Right lobe of liver (tissue), 6 donors: ENCODE results near the gene TOMM6. TPM values are rescaled to one million over a fixed set of nuclear protein-coding genes. Genes with fewer than 3 reads are reported as not detected.

Source experiments
- ATAC-seq, 4 donors: fragments of 200-7000 bp; cut with Tn5 transposase; one replicate each; pipeline ENCODE4 v1.9.1; 2020; ENCODE audit warnings: mild to moderate bottlenecking in 4 of 4, moderate library complexity in 4 of 4
- DNase-seq, 3 donors: peaks; one replicate each; pipeline ENCODE4 v3.0.0-alpha.2; 2020
- H3K27ac ChIP-seq, 3 donors: fragments of 200-600 bp; one replicate each; pipeline ENCODE4 v1.8.0; 2022
- H3K27me3 ChIP-seq, 2 donors: fragments of 200-600 bp; one replicate each; pipeline ENCODE4 v1.8.0; 2022
- H3K36me3 ChIP-seq, 4 donors: fragments of 200-600 bp; sonication (generic) in 1 of 4; one replicate each; pipeline versions ENCODE4 v1.5.1 to v1.8.0; 2017 to 2022; ENCODE audit warnings: control low read depth in 1 of 4
- H3K4me1 ChIP-seq, 4 donors: fragments of 200-600 bp; sonication (generic) in 1 of 4; one replicate each; pipeline versions ENCODE4 v1.5.1 to v1.8.0; 2017 to 2022; ENCODE audit warnings: control low read depth in 1 of 4
- H3K4me3 ChIP-seq, 3 donors: fragments of 200-600 bp; one replicate each; pipeline ENCODE4 v1.8.0; 2022
- H3K9me3 ChIP-seq, 4 donors: fragments of 200-600 bp; sonication (generic) in 1 of 4; one replicate each; pipeline versions ENCODE4 v1.5.1 to v1.8.0; 2017 to 2022; ENCODE audit warnings: control low read depth in 1 of 4
- POLR2A ChIP-seq: fragments of 450-650 bp; IDR thresholded peaks from one replicate; pipeline ENCODE4 v1.6.1; 2017; ENCODE audit warnings: antibody characterized with exemption, mild to moderate bottlenecking
- whole genome bisulfite sequencing: methylation state at CpG from one replicate; pipeline ENCODE4 v1.1.6; 2018; ENCODE audit warnings: low coverage, low lambda C conversion rate; ENCODE audit not compliant: insufficient coverage; ENCODE audit errors: missing lambda C conversion rate; 5-methylcytosine and 5-hydroxymethylcytosine counted together
- intact Hi-C, 2 donors: fragments of 100-400 bp; cut with DNase I; formaldehyde crosslinking; loops; one replicate each; pipeline versions ENCODE4 v1.11.2 to v1.14.1; 2022
- total RNA-seq, 6 experiments: library from RNA; depleted of rRNA in 2 of 6; stranded (reverse); fragments of >200 nt in 2 of 6; fragmentation: NEBNext Ultra II Directional in 3 of 6; extraction: Animal tissue kit (Norgen Biotek cat#: 25700) in 3 of 6; gene quantifications; one replicate each; pipeline versions ENCODE4 v1.1.0 to v1.2.4, GENCODE V29; 2016 to 2023
- TF ChIP-seq, protein P1 (sequence below), 4 donors: fragments of 200-600 bp in 3 of 4; fragments of 450-650 bp in 1 of 4; IDR thresholded peaks; one replicate each; pipeline versions ENCODE4 v1.5.1 to v1.8.0; 2016 to 2022; ENCODE audit warnings: antibody characterized with exemption in 4 of 4, mild to moderate bottlenecking in 2 of 4
- donor health status: DM: no; HTN: yes; CAD: no.
- donor health status: DM: no; HTN: no; CAD: no.
- donor health status: DM: no; HTN: no; CAD: no.
- donor health status: DM: no; HTN: yes; CAD: no.
- donor health status: DM: no; HTN: yes; CAD: no.

TOMM6 gene
- total RNA-seq, 6 experiments from 2014 or later: 61.8 to 104 (median 75.6) TPM

DNA sequence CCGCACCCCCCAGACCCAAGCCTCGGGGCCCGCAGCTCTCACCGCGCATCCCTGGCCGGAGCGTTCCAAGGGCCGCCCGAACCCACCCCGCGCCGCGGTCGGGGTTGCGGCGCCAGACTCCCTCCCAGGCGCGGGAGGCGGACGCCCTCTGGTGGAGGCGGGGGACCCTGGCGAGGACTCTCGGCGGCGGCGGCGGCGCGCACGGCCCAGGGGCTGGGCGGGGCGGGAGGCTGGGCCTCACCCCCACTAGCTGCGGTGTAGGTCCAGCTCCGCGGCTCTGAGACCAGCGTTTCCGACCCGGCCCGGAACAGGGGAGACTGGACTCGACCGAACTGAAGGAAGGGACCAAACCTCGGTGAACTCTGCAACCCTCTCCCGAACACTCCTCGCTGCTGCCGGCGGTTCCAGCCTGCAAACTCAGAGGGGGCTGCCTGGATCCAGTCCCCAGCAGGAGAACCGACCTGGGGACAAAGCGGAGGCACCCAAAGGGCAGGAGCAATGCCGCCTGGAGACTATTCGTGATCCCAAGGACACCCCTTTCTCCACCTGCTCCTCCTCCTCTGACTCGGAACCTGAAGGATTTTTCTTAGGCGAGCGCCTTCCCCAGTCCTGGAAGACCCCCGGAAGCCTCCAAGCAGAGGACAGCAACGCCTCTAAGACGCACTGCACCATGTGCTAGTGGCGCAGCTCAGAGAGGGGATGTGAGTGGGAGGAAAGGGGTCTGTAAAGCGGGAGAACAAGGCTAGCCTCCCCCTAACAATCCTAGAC lies 859 bp upstream of the TOMM6 start:
- H3K27ac ChIP-seq: peak overlapping the region; percentile 70 to 88 (median 88)
- 0% methylated on average over 3 of the region's 58 CpGs for WGBS
- peaks cover 0 to 21% (median 11%) of the 10 kb centered on the region in 4 donors for H3K4me1 ChIP-seq
- TF ChIP-seq, protein P1, sequence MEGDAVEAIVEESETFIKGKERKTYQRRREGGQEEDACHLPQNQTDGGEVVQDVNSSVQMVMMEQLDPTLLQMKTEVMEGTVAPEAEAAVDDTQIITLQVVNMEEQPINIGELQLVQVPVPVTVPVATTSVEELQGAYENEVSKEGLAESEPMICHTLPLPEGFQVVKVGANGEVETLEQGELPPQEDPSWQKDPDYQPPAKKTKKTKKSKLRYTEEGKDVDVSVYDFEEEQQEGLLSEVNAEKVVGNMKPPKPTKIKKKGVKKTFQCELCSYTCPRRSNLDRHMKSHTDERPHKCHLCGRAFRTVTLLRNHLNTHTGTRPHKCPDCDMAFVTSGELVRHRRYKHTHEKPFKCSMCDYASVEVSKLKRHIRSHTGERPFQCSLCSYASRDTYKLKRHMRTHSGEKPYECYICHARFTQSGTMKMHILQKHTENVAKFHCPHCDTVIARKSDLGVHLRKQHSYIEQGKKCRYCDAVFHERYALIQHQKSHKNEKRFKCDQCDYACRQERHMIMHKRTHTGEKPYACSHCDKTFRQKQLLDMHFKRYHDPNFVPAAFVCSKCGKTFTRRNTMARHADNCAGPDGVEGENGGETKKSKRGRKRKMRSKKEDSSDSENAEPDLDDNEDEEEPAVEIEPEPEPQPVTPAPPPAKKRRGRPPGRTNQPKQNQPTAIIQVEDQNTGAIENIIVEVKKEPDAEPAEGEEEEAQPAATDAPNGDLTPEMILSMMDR (IDR thresholded peaks at IDR 0.05): peak; percentile 77 to 93 (median 90)
- no peak for TF ChIP-seq POLR2A
- ATAC-seq (peak; percentile 84 to 93 (median 88)), DNase-seq (peak; percentile 91 to 92 (median 92))
- no peaks in the 10 kb centered on the region for H3K27me3 ChIP-seq
- H3K36me3 ChIP-seq: peaks cover 0 to 25% (median 8%) of the 10 kb centered on the region in 4 donors
- intact Hi-C loops: loop anchor here (10.0 kb wide), 3 partner anchors 138 to 258 kb away; partner anchors contain the start of genes BYSL (in 1 of the 2) and MED20 (in 1 of the 2)
- peak overlapping the region; percentile 80 to 83 (median 81) for H3K4me3 ChIP-seq
- H3K9me3 ChIP-seq: no peaks in the 10 kb centered on the region

DNA sequence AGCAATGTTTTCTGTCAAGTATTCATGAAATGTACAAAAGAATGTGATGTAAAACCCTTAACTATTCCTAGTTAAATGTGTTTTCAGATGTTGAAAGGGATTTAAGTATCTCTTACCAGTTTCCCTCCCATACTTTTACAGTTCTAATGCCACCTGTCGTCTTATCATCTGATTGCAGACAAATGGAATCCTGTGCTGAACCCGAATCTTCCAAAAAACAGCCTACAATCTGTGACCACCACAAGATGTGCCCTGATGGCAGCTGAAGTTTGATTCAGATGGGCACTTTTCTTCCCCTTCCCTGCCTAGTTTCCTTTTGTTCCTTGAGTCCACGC lies 1.9 kb downstream of the TOMM6 start:
- DNase-seq: no peak
- H3K4me1 ChIP-seq: peaks cover 0 to 18% (median 10%) of the 10 kb centered on the region in 4 donors
- peaks cover 0 to 35% (median 8%) of the 10 kb centered on the region in 4 donors for H3K36me3 ChIP-seq
- H3K27ac ChIP-seq: no peak overlapping the region
- WGBS: 80% methylated on average over 3 of the region's 3 CpGs
- no peaks in the 10 kb centered on the region for H3K27me3 ChIP-seq
- intact Hi-C loops: loop anchor here (10.0 kb wide), 3 partner anchors 135 to 255 kb away; partner anchors contain the start of genes BYSL (in 1 of the 2) and MED20 (in 1 of the 2)
- no peak overlapping the region for H3K4me3 ChIP-seq
- no peak for TF ChIP-seq POLR2A
- TF ChIP-seq, protein P1 (IDR thresholded peaks at IDR 0.05): no peak
- no peak for ATAC-seq
- no peaks in the 10 kb centered on the region for H3K9me3 ChIP-seq

DNA sequence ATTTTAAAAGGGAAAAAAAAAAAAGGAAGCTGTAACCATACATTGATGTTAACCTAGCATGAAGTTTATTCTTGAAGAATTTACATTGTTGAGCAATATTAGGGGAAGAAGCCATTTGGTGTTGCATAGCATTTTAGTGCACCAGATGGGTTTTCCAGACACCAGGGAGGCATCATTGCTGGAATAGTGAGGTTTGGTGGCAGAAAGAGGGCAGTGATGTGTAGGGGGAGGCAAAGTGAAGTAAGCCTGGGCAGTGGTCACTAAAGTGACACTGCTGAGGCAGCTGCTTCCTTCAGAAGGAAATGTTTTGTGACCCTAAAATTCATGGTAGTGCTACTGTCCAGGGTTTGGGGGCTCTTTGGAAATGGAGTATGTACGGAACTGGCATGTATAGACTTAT lies 2.6 kb downstream of the TOMM6 start:
- Histone ChIP-seq H3K4me3 (no peak overlapping the region), H3K9me3 (no peaks in the 10 kb centered on the region), H3K4me1 (peaks cover 0 to 18% (median 10%) of the 10 kb centered on the region in 4 donors), H3K27ac (no peak overlapping the region), H3K36me3 (peaks cover 0 to 42% (median 8%) of the 10 kb centered on the region in 4 donors), H3K27me3 (no peaks in the 10 kb centered on the region)
- TF ChIP-seq, protein P1 (IDR thresholded peaks at IDR 0.05): no peak
- TF ChIP-seq POLR2A: no peak
- ATAC-seq (no peak), DNase-seq (no peak)
- intact Hi-C loops: loop anchor here in 1 of 2 donors (10.0 kb wide), 1 partner anchor 135 kb away; the partner anchor contains the start of genes BYSL and MED20
- 100% methylated on average over 1 of the region's 1 CpG for WGBS

DNA sequence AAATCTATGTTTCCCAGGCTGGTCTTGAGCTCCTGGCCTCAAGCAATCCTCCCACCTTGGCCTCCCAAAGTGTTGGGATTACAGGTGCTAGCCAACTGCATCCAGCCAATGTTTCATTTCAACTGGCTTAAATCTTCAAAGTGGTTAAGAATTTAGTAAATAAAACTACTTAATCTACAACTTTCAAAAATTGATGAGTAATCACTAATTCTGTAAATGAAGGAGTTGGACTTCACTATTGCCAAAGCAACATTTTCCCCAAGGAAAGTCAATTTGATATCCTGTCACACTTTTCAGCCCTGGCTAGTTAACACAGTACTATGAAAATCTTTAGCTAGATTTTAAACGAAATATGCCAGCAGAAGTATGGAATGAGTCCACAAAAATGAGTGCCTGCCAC lies 3.8 kb downstream of the TOMM6 start:
- TF ChIP-seq, protein P1 (IDR thresholded peaks at IDR 0.05): no peak
- TF ChIP-seq POLR2A: no peak
- WGBS: 83% methylated on average over 1 of the region's 1 CpG
- Histone ChIP-seq H3K9me3 (no peaks in the 10 kb centered on the region), H3K36me3 (peaks cover 0 to 42% (median 8%) of the 10 kb centered on the region in 4 donors), H3K27ac (no peak overlapping the region), H3K27me3 (no peaks in the 10 kb centered on the region), H3K4me3 (no peak overlapping the region), H3K4me1 (peaks cover 0 to 10% (median 4%) of the 10 kb centered on the region in 4 donors)
- ATAC-seq (no peak), DNase-seq (no peak)
- intact Hi-C loops: loop anchor here in 1 of 2 donors (10.0 kb wide), 1 partner anchor 133 kb away; the partner anchor contains the start of genes BYSL and MED20
